Caki2 (cell line): ENCODE results near the gene CD46. TPM values are rescaled to one million over a fixed set of nuclear protein-coding genes. Genes with fewer than 3 reads are reported as not detected.
A peak's percentile ranks its signal among the peaks of the same experiment; 100 is the strongest.
"Not testable (repeated sequence)": the region's sequence is repeated elsewhere in the genome, so short reads cannot be mapped to it uniquely, and the experiment has no call there.

ENCODE experiments used
- DNase-seq: peaks from one replicate; pipeline ENCODE4 v3.0.0-alpha.2; 2015; ENCODE audit warnings: low read depth
- in situ Hi-C: cut with HindIII; loops from 2 replicates; pipeline ENCODE4 v1.10.0; 2016; ENCODE audit warnings: low sequenced_read_pairs, low pct_unique_long_range_greater_than_20kb, mixed read lengths
- total RNA-seq: library from RNA; depleted of rRNA; stranded (reverse); fragments of >200 nt; shearing (Covaris generic); gene quantifications from 2 replicates; pipeline ENCODE4 v1.2.3, GENCODE V29; 2014; ENCODE audit warnings: low replicate concordance

The CD46 gene
- total RNA-seq, 1 experiment from 2014 or later = 143 TPM

DNA sequence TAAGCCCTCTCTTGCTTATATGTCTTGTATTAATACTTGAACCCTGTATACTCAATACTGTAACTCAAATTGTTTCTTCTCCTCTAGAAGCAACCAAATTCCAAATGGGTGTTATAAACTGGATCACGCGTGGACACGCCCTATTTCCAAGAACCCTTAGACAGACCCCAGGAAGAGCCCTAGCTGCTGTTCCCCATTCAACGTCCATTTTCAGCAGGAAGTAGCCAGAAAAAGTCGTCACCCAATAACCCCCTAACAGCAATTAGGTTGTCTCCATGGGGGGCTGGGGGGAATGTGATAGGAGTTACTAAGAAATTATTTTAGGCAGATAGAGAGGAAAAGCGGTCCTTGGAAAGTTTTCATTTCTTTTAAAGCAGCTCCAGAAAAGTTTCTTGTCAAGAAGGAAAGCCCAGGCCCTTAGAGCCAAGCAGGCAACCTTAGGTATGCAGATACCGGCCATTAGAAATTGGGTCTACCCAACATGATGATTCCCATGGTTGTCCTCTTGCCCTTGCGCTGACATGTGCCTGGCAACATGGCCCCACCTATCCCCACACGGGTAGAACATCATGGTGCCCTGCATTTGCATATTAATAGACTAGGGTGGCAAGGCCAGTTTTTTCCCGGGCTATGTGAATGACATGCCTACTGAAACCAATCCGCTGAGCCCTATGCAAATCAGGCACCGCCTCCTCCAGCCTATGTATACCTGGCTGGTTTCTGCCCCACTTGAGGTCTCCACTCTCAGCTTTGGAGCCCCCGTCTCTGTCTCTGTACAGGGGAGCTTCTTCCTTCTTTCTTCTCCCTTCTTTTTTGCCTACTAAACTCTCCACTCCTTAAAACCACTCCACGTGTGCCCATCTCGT, 4.0 kb upstream of the CD46 start:
- no peak for DNase-seq
- in situ Hi-C loops = no loop called here

DNA sequence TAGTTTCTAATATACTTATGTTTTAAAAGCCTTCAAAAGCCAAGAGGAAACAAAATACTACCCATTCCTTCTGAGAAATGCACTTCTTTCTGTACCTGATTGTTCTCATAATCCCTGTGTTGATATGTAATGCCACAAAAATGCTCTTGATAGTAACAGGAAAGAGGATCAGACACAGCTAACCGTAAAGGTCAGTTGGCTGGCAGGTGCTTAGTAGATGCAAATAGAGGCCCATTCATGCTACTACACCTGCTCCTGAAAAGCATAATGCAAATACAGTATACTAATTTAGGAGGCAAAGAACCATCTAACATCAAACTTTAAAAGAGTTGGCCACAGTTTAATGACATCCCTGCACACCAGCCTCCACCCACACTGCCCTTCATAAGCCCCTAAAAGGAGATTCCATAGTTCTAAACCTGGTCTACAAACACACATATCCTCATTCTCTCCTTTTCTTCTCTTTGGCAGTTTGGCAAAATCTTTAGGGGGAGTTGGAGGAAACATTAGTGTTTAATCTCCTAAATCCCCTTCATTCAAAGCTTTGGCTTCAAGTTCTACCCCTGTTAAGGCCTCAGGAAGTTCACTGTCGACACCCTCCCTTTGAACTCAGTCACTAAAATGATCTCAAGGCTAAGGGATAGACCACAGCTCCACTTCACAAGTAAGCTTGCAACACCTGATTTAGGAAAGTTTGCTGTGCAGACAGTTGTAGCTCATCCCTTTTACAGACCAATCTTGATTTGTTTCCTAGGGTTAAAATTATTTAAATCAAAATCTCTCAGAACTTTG, 2.9 kb upstream of the CD46 start:
- in situ Hi-C loops = no loop called here
- DNase-seq = no peak

DNA sequence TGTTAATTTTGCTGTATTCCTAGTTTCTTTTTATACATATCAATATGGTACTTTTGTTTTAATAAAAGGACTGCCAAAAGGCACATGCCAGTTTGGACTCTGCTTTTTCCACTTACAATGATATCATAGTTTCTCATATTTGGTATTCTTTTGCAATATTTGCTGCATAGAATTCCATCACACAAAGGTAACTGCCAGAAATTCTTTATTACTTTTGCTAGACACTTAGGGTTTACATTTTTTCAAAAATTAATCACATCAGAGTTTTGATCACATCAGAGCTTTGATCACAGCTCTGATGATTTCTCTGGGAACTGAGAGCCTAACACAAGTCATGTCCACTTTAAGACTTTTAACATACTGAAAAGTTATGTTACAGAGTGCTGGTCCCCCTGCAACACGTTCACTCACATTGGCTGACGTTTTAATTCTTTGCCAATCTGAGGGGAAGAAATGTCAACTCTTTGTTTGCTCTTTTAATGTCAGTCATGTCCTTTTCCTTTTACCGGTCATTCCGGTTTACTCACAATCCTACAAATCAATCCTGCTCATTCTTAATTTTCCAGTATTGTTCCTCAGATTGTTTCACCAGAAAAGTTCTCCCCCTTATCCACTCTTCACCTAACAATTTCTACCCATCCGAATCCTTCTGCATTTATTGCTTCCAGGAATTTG, 1.1 kb upstream of the CD46 start:
- in situ Hi-C loops = no loop called here
- DNase-seq = no peak

GRCh38 chr1:207751463-207751789, 428 bp upstream of the CD46 start:
- in situ Hi-C loops = not testable (repeated sequence)
- DNase-seq = peak; percentile 18

DNA sequence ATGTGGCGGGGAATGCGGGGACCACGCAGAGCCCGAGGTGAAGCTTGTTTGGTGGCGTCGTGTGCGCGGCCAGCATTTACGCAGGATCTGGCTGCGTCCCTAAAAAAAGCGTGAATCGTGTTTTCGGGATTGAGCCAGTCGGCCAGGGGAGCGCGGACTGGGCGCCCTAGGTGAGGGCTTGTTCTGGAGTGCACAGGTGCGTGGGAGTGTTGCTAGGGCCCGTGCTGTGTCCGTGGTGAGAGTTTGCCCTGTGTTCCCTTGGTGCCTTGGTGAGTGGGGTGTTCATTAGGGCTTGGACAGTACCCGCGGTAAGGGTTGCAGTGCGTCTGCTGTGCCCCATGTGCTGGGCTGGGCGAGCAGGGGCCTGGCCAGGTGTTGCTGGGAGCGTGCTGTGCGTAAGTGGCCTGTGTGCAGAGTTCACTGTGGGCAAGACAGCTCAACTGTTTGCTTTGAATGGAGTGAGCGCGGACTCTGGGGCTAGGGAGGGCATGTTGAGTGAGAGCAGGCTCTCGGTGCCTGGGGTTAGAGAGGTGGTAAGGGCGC, 673 bp downstream of the CD46 start:
- in situ Hi-C loops = no loop called here
- DNase-seq = peak; percentile 27

GRCh38 chr1:207753611-207754010, 1.8 kb downstream of the CD46 start:
- no peak for DNase-seq
- in situ Hi-C loops = no loop called here

GRCh38 chr1:207754011-207754410, 2.2 kb downstream of the CD46 start:
- DNase-seq = no peak
- in situ Hi-C loops = no loop called here

GRCh38 chr1:207754974-207755700, 3.3 kb downstream of the CD46 start:
- in situ Hi-C loops = no loop called here
- no peak for DNase-seq

DNA sequence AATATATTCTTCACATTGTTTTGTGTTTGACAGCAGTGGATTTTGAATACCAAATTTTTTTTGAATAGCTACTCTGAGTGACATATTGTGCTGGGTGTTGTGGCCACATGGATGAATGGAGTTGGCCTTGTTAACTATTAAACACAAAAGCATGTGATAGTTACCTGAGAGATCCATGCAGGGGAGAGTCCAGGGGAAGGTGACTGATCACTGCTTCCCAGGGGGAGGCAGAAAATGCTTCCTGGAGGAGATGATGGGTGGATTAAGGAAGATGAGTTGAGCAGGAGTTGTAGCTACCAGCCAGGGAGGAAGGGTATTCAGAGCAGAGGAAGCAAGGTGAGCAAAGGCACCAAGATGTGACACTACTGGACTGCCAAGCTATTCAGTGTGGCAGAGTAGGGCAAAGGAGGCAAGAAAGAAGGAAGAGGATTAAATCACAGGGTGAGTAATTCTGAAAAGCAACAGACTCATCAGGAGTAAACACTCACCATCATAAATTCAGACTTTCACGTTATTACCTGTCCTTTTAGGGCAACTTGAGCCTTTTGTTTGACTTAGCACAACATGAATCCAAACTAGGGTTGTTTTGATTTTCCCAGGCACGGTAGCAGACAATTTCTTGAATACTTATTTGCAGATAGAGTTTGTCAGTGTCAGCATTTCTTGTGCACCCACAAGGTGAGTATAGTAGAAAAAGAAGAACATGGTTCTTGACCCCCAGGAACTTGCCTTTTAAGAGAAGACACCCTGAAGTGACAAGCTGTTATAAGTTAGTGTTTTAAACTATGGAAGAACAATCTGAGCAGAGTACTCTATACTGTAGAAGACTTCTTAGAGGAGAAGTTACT, 4.2 kb downstream of the CD46 start:
- in situ Hi-C loops = no loop called here
- DNase-seq = peak; percentile 38

- in situ Hi-C loops = no loop called here
- DNase-seq = no peak
Observed at GRCh38 chr1:207762622-207763021, 10.8 kb downstream of the CD46 start.

DNA sequence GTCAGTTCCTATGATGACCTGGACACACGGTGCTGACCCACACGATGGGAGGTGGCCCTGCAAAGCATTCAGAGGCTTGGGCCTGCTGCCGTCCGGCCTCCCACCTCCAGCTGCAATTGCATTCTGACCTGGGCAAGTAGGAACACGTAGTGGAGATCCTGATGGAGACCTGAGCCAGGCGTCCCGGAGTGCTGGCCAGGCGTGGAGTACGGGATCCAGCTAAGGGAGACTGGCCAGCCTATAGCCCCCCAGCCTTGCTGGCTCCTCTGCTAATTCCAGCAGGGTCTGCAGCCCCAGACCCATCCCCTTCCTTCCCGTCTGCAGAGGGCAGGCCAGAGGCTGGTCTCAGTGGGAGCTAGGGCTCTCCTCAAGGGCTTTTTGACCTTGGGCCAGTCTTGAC, 11.2 kb downstream of the CD46 start:
- in situ Hi-C loops = no loop called here

DNA sequence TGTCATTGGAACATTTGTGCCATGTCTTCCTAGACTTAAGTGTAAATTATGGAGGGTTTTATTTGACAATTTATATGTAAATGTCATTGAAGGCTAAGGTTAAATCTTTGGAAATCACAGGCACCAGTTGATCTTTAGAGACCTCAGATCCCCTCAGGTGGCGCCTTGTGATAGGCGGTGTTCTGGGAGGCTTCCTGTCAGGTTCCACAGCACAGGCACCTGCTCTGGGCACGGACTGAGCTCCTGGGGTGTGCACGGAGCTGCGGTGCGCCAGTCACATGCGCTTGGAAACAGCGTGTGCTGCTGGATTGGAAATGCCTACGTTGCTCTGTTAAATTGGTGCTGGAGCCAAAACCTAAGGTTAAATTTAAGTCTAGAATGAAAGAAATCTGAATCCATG, 12.1 kb downstream of the CD46 start:
- in situ Hi-C loops = no loop called here

More for the DNA sequence above, 11.2 kb downstream of the CD46 start:
- no peak for DNase-seq

DNA sequence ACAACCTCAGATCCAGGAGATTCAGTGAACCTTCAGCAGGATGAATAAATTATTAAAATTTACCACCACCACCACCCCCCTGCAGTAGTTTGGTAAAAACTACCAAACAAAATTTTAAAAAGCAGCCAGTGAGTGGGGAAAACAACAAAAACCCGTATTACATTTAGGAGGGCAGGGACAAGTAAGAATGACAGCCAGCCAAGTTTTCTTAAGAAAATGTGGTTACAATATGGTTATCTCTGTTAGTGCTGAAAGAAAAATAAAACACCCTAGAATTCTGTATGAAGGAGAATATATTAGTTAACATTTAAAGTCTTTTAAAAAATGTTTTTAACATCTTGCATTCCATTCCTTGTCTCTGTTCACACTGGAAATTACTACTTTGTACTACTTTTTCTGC, 14.7 kb downstream of the CD46 start:
- in situ Hi-C loops = no loop called here
- no peak for DNase-seq

More for the DNA sequence above, 12.1 kb downstream of the CD46 start:
- no peak for DNase-seq

DNA sequence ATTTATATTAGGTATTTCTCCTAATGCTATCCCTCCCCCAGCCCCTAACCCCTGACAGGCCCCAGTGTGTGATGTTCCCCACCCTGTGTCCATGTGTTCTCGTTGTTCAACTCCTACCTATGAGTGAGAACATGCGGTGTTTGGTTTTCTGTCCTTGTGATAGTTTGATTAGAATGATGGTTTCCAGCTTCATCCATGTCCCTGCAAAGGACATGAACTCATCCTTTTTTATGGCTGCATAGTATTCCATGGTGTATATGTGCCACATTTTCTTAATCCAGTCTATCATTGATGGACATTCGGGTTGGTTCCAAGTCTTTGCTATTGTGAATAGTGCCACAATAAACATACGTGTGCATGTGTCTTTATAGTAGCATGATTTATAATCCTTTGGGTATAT, 18.7 kb downstream of the CD46 start:
- DNase-seq, in situ Hi-C loops: not testable (repeated sequence)

GRCh38 chr1:207776045-207776444, 24.2 kb downstream of the CD46 start:
- in situ Hi-C loops = not testable (repeated sequence)

GRCh38 chr1:207777412-207777811, 25.6 kb downstream of the CD46 start:
- in situ Hi-C loops, DNase-seq: not testable (repeated sequence)

More at GRCh38 chr1:207776045-207776444, 24.2 kb downstream of the CD46 start:
- not testable (repeated sequence) for DNase-seq

DNA sequence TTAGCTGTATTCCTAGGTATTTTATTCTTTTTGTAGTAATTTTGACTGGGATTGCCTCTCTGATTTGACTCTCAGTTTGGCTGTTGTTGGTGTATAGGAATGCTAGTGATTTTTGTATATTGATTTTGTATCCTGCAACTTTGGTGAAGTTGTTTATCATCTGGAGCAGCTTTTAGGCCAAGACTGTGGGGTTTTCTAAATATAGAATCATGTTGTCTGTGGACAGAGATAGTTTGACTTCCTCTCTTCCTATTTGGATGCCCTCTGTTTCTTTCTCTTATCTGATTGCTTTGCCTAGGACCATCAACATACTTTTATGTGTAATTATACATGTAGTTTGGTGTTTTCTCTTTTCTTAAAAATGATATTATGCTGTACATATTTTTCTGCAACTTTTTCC, 27.2 kb downstream of the CD46 start:
- DNase-seq = no peak
- in situ Hi-C loops = no loop called here
